ACHN (cell line): ENCODE results near the gene LIF.
"Not testable (repeated sequence)": the region's sequence is repeated elsewhere in the genome, so short reads cannot be mapped to it uniquely, and the experiment has no call there.

Experiments used
- DNase-seq: peaks from one replicate; pipeline ENCODE4 v3.0.0-alpha.2; 2015
- in situ Hi-C: cut with HindIII; loops from 2 replicates; pipeline ENCODE4 v1.10.0; 2017; ENCODE audit warnings: low sequenced_read_pairs, low pct_ligation_motif_present, low pct_unique_long_range_greater_than_20kb

The LIF gene

GRCh38 chr22:30219668-30220278 is 26.8 kb downstream of the LIF start:
- in situ Hi-C loops: no loop called here

DNA sequence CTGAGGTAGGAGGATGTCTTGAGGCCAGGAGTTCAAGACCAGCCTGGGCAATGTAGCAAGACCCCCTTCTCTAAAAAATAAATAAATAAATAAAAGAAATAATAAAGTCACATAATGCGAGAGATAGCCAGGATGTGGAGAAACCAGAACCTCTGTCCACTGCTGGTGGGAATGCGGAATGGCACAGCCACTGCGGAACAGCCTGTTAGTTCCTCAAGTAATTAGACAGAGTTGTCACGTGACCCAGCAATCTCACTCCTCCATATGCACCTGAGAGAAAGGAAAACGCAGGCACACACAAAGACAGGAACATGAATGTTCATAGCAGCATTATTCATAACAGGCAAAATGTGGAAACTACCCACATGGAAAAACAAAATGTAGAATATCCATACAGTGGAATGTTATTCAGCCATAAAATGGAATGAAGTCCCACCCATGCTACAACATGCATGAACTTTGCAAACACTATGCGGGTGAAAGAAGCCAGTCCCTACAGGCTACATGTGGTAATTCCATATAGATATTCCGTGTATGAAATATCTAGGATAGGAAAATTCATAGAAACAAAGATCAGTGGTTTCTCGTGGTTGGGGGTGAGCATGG is 27.4 kb downstream of the LIF start:
- in situ Hi-C loops: no loop called here
- no peak for DNase-seq

More at GRCh38 chr22:30219668-30220278, 26.8 kb downstream of the LIF start:
- DNase-seq: no peak

DNA sequence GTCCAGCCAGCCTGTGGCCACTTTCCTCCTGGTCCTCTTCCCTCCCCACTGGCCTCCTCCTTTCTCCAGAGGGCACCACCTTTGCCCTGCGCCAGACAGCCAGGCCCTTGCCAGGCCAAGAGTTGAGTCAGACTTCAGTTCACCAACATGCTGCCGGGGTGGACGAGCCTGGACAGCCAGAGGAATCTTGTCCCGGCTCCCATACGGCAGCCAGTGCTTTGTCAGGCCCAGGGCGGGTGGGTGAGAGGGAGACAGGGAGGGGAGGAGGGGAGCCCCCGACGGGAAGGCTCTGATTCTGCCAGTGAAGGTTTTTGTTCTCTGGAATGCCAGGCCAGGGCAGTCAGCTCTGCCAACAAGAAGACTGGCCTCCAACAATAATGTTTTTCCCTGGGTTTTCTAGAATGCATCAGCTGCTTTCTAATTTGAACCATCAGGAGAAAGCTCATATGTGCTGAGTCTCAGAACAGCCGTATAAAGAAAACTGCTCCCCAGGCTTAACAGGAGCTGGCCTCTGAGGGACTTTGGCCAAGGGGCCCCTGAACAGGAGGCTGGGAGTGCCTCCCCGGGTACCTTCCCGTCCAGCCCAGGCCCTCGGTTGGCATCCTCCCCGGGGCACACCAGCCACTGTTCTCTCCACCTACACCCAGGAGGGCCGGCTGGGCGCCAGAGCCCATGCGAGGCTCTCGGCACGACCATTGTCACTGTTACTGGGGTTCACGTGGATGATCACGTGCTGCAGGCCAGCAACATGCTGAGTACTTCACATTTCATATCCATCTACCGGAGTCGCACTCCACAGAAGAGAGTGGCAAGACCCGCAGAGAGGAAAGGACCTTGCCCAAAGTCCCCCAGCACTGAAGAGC is 28.6 kb downstream of the LIF start:
- in situ Hi-C loops: no loop called here
- no peak for DNase-seq

DNA sequence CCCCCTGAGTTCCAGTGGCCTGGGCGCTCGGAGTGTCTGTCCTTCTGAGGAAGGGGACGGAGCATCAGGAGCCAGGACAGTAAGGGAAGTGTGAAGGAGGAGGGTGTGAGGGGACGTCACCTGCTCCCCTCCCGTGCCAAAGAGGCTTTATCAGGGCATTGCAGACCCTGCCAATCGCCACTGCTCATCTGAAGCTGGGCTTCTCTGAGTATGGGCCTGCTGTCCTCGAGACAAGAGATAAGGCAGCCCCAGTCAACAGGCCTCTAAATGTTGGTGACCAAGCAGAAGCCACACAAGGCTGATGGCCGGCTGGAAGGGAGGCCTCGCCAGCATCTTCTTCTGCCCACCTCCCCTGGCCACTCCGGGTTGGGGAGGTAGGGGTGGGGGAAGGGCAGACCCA is 29.8 kb downstream of the LIF start:
- no peak for DNase-seq
- in situ Hi-C loops: no loop called here

- DNase-seq, in situ Hi-C loops: not testable (repeated sequence)
These were observed 30.3 kb downstream of the LIF start for GRCh38 chr22:30216272-30216671.

- in situ Hi-C loops: no loop called here
These were observed 31.7 kb downstream of the LIF start for GRCh38 chr22:30214703-30215407.

DNA sequence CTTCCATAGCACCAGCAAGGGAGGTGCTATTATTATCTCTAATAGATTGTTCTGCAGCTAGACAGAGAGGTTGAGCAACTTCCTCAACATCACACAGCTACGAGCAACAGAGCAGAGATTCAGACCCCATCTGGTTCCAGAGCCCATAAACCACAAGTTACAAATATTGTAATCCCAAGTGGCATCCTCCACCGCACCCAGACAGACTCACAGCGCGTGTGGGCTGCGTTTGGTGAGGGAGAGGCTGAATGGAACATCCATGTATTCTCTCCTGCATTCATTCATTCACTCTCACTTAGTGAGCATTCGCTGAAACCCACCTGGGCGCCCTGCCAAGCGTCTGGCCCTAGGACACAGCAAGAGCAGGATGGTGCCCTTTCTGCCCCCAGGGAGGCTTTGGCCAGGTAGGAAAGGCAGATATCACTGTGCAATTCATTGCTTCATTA is 33.5 kb downstream of the LIF start:
- DNase-seq: no peak
- in situ Hi-C loops: no loop called here

More at GRCh38 chr22:30214703-30215407, 31.7 kb downstream of the LIF start:
- no peak for DNase-seq

DNA sequence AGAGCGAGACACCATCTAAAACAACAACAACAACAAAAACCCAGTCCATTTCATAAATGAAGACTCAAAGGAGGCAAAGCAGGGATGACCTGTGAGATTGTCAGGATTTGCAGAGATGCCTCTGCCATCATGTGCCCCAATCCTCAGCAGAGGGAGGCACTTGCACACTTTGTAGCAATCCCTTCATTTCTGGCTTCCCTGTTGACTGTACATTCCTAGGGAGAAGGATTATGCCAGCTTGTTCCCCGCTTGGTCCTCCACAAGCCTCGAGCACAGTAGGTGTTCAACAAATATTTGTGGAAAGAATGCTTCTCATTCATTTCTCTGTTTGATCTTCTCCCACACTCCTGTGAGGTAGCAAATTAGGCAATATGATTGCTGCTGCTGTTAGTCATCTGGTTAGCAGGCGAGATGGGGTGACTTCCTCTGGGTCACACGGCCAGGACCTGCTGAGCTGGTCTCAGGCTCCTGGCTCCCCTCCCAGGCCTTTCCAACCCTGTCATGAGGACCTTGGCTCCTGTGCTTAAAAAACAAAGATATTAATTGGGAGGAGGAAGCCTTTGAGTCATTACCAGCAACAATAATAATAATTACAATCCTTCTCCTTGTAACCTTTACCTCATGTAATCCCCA is 34.1 kb downstream of the LIF start:
- peak; percentile 85 for DNase-seq
- in situ Hi-C loops: no loop called here

- in situ Hi-C loops: no loop called here
- DNase-seq: no peak
These were observed 35.3 kb downstream of the LIF start for GRCh38 chr22:30211124-30211820.

DNA sequence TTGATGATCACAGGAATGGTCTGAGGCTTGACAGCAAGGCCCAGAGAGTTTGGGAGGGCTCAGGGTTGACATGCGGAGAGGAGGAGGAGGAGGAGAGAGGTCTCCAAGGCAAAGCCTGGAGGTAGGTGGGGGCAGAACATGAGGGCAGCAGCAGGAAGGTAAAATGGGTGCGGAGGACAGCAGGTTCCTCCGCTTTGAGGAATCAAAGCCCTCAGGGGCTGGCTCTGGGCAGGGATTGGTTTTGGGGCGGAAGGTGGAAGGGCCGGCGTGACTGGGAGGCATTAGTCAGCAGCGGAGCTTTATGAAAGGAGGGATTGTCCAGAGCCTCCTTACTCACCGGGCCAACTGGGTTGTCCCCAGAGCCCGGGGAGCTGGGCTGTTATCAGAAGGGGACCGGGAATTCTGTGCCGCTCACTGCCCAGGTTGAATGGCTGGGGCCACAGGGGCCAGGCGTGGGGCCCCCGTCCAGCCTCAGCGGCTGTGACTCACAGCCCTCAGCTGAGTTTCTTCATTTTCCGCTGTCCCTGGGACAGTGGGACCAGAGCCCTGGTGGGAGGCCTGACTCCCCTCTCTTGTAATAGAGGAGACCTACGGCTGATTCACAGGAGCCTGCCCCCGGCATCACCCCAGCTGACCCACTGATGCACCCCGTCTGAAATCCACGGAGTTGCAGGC is 36.2 kb downstream of the LIF start:
- in situ Hi-C loops: no loop called here
- peak; percentile 86 for DNase-seq

DNA sequence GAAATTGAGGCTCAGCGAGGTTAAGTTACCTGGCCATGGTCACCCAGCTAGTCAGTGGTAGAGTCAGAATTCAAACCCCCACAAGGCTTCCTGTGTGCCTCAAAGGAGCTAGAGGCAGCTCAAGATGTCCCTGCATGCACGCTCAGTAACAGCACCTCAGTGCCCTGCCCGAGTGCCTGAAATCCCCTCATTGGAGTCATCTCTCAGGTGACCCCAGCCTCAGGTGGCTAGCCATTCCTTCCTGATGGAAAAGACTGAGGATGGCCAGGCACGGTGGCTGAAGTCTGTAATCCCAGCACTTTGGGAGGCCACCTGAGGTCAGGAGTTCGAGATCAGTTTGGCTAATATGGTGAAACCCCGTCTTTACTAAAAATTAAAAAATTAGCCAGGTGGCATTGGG is 36.9 kb downstream of the LIF start:
- no peak for DNase-seq
- in situ Hi-C loops: no loop called here

DNA sequence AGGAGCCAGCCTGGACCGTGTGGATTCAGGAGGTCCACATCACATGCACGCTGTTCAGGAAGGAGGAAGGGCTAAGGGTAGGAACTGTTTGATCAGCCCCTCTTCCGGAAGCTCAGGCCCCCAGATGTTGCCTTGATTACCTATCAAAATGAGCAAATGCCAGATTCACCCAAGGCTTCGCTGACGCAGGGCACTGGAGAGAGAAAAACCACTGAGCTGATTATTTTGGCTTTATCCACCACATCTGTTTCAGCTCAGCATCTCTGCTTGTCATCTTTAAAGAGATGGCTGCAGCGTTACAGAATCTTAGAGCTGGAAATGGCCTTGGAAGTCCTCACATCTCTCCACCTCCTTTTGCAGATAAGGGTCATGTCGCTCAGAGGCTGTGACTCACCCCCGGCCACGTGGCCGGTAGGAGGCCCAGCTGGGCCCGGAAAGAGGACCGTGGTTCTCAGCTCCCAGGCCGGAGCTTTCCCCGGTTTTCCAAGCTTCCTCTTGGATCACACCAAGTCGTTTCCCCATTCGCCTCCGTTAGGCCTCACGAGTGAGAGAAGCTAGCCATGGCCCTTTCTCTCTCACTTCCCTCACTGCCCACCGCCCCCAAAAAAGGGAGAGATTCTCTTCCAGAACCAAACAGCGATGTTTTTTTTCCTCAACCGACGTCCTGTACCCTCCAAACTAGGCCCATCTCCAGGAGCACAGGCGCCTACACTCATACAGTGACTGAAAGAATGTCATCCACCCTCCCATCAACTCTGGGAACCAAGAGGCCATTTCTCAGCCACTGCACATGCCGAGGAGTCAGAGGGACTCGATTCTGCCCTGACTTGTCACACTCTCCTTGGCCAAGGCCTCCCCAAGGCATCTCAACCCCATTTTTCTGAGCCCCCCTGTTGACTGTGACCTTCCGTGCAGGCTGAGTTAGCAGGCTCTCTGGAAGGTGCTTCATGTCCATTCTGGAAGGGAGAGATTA is 37.6 kb downstream of the LIF start:
- DNase-seq: peak; percentile 84
- in situ Hi-C loops: no loop called here

- in situ Hi-C loops: no loop called here
- peak; percentile 97 for DNase-seq
These were observed 39.6 kb downstream of the LIF start for GRCh38 chr22:30206944-30207343.

- peak; percentile 94 for DNase-seq
- in situ Hi-C loops: no loop called here
These were observed 41.1 kb downstream of the LIF start for GRCh38 chr22:30205281-30206115.

GRCh38 chr22:30204742-30205111 is 41.8 kb downstream of the LIF start:
- in situ Hi-C loops: no loop called here
- no peak for DNase-seq
